GM21390 (cell line): Measurements from ENCODE around the gene RAB19.
"Not testable (repeated sequence)": the region's sequence is repeated elsewhere in the genome, so short reads cannot be mapped to it uniquely, and the experiment has no call there.

Experiments used
- ATAC-seq: cut with Tn5 transposase; IDR thresholded peaks from one replicate; pipeline ENCODE4 v1.9.1; 2021; ENCODE audit not compliant: unreplicated experiment

Gene RAB19

GRCh38 chr7:140400381-140400780 is 3.5 kb upstream of the RAB19 start:
- no peak for ATAC-seq

GRCh38 chr7:140402178-140402835 is 1.6 kb upstream of the RAB19 start:
- no peak for ATAC-seq

GRCh38 chr7:140404565-140405065 is 757 bp downstream of the RAB19 start:
- ATAC-seq: no peak

GRCh38 chr7:140415361-140415760 is 11.5 kb downstream of the RAB19 start:
- no peak for ATAC-seq

- not testable (repeated sequence) for ATAC-seq
These were observed 12.0 kb downstream of the RAB19 start for GRCh38 chr7:140415816-140416215.

- no peak for ATAC-seq
These were observed 12.7 kb downstream of the RAB19 start for GRCh38 chr7:140416560-140416959.

GRCh38 chr7:140417456-140418155 is 13.7 kb downstream of the RAB19 start:
- ATAC-seq: no peak

- not testable (repeated sequence) for ATAC-seq
These were observed 14.3 kb downstream of the RAB19 start for GRCh38 chr7:140418156-140418472.

- ATAC-seq: no peak
These were observed 14.8 kb downstream of the RAB19 start for GRCh38 chr7:140418653-140419052.

- no peak for ATAC-seq
These were observed 17.7 kb downstream of the RAB19 start for GRCh38 chr7:140421521-140421920.

- no peak for ATAC-seq
These were observed 19.6 kb downstream of the RAB19 start for GRCh38 chr7:140423501-140423900.

- no peak for ATAC-seq
These were observed 21.9 kb downstream of the RAB19 start for GRCh38 chr7:140425718-140426117.

GRCh38 chr7:140426130-140426529 is 22.3 kb downstream of the RAB19 start:
- no peak for ATAC-seq

GRCh38 chr7:140433396-140433795 is 29.5 kb downstream of the RAB19 start:
- ATAC-seq: no peak

- no peak for ATAC-seq
These were observed 31.5 kb downstream of the RAB19 start for GRCh38 chr7:140435252-140435895.

- ATAC-seq: no peak
These were observed 35.5 kb downstream of the RAB19 start for GRCh38 chr7:140439359-140439758.

GRCh38 chr7:140440593-140440992 is 36.7 kb downstream of the RAB19 start:
- no peak for ATAC-seq

- no peak for ATAC-seq
These were observed 37.7 kb downstream of the RAB19 start for GRCh38 chr7:140441519-140441918.

- no peak for ATAC-seq
These were observed 42.6 kb downstream of the RAB19 start for GRCh38 chr7:140446467-140446866.

- no peak for ATAC-seq
These were observed 44.0 kb downstream of the RAB19 start for GRCh38 chr7:140447841-140448240.

GRCh38 chr7:140448781-140449480 is 45.1 kb downstream of the RAB19 start:
- no peak for ATAC-seq

GRCh38 chr7:140451716-140452115 is 47.9 kb downstream of the RAB19 start:
- ATAC-seq: no peak
